HUES48 (cell line): ENCODE measurements around the gene RAB27A.
"Not testable (repeated sequence)": the region's sequence is repeated elsewhere in the genome, so short reads cannot be mapped to it uniquely, and the experiment has no call there.

Experiments used
- H3K27ac ChIP-seq: one replicate; pipeline ENCODE4 v1.7.0; 2013; ENCODE audit warnings: low read depth, low read length, inconsistent platforms
- H3K27me3 ChIP-seq: 2 replicates; pipeline ENCODE4 v1.6.1; 2013; ENCODE audit warnings: mild to moderate bottlenecking, low read length; ENCODE audit not compliant: control insufficient read depth, insufficient read depth
- H3K36me3 ChIP-seq: 2 replicates; pipeline ENCODE4 v1.6.1; 2013; ENCODE audit warnings: low read length; ENCODE audit not compliant: control insufficient read depth, insufficient read depth
- H3K4me1 ChIP-seq: 2 replicates; pipeline ENCODE4 v1.6.1; 2013; ENCODE audit warnings: mild to moderate bottlenecking, low read length; ENCODE audit not compliant: control insufficient read depth, insufficient read depth
- H3K4me3 ChIP-seq: 2 replicates; pipeline ENCODE4 v1.5.1; 2013; ENCODE audit warnings: mild to moderate bottlenecking, low read depth, low read length
- H3K9ac ChIP-seq: 2 replicates; pipeline ENCODE4 v1.6.1; 2013; ENCODE audit warnings: mild to moderate bottlenecking, low read depth, low read length, moderate library complexity
- H3K9me3 ChIP-seq: 2 replicates; pipeline ENCODE4 v1.6.1; 2013; ENCODE audit warnings: low read length; ENCODE audit not compliant: control insufficient read depth, insufficient read depth

RAB27A gene

DNA sequence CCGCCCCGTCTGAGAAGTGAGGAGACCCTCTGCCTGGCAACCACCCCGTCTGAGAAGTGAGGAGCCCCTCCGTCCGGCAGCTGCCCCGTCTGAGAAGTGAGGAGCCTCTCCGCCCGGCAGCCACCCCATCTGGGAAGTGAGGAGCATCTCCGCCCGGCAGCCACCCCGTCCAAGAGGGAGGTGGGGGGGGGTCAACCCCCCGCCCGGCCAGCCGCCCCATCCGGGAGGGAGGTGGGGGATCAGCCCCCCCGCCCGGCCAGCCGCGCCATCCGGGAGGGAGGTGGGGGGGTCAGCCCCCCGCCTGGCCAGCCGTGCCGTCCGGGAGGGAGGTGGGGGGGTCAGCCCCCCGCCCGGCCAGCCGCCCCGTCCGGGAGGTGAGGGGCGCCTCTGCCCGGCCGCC, 13.2 kb upstream of the RAB27A start:
- not testable (repeated sequence) for H3K27me3 ChIP-seq, H3K4me1 ChIP-seq, H3K27ac ChIP-seq, H3K9ac ChIP-seq, H3K36me3 ChIP-seq, H3K4me3 ChIP-seq
- peaks cover 13% of the 10 kb centered on the region for H3K9me3 ChIP-seq

DNA sequence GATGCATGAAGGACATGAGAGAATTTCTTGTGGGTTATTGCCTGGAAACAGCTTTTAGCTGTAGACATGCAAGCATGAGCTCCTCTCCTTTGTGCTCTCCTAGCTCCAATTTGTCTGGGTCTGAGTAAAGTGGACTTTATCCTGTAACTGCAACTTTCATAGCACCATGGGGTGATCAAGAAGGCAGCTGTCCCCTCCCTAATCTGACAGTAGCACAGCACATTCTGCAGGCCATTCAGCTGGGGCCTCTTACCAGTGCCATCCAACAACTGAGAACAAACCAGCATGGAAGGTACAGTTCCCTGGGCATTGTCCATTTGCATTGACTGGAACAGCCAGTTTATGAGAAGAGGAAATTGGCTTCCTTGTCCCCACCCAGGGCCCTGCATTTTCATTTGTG, 7.7 kb upstream of the RAB27A start:
- H3K9ac ChIP-seq, result no peak overlapping the region
- H3K36me3 ChIP-seq, result no peaks in the 10 kb centered on the region
- peaks cover 6% of the 10 kb centered on the region for H3K9me3 ChIP-seq
- no peak overlapping the region for H3K4me3 ChIP-seq
- no peaks in the 10 kb centered on the region for H3K4me1 ChIP-seq
- no peak overlapping the region for H3K27ac ChIP-seq
- H3K27me3 ChIP-seq, result no peaks in the 10 kb centered on the region

DNA sequence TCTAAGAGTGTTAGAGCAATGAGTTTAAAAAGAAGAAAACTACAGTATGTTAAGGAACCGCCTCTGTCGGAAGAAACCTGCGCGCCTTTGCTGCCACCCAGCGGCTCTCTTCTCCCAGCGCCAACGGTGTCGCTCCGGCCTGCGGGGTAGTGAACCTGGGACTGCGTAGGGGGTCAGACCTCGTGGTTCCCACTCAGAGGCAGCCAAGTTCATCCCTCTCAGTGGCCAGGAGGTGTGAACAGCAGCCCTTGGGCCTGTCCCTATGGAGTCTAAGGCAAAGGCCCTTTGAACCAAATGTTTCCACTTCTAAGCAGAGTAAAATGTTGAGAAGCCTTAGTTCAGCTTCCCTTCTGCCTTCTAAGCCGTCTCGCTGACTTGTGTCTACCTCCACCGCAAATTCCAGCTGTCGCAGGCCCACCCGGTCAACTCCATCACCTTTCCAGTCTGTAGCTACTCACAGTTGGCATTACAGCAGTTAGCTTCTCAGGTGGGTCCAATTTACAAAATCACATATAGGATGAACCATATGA, 980 bp upstream of the RAB27A start:
- H3K27ac ChIP-seq, result peak overlapping the region; percentile 47

GRCh38 chr15:55289011-55289745, 435 bp downstream of the RAB27A start:
- no peaks in the 10 kb centered on the region for H3K36me3 ChIP-seq
- H3K4me1 ChIP-seq, result peaks cover 12% of the 10 kb centered on the region
- no peaks in the 10 kb centered on the region for H3K9me3 ChIP-seq
- H3K4me3 ChIP-seq, result peak overlapping the region; percentile 90
- H3K9ac ChIP-seq, result peak overlapping the region; percentile 70; the same call in 1 of the 2 replicates
- no peaks in the 10 kb centered on the region; the same call in 1 of the 2 replicates for H3K27me3 ChIP-seq
- H3K27ac ChIP-seq, result no peak overlapping the region

More for the DNA sequence above, 980 bp upstream of the RAB27A start:
- Histone ChIP-seq H3K9ac (0 out of 2 replicates have a peak overlapping the region, but pooled peaks have one; percentile 70), H3K4me1 (peaks cover 7% of the 10 kb centered on the region; the same call in 1 of the 2 replicates), H3K4me3 (peak overlapping the region; percentile 90), H3K36me3 (no peaks in the 10 kb centered on the region), H3K9me3 (no peaks in the 10 kb centered on the region), H3K27me3 (no peaks in the 10 kb centered on the region; the same call in 1 of the 2 replicates)

DNA sequence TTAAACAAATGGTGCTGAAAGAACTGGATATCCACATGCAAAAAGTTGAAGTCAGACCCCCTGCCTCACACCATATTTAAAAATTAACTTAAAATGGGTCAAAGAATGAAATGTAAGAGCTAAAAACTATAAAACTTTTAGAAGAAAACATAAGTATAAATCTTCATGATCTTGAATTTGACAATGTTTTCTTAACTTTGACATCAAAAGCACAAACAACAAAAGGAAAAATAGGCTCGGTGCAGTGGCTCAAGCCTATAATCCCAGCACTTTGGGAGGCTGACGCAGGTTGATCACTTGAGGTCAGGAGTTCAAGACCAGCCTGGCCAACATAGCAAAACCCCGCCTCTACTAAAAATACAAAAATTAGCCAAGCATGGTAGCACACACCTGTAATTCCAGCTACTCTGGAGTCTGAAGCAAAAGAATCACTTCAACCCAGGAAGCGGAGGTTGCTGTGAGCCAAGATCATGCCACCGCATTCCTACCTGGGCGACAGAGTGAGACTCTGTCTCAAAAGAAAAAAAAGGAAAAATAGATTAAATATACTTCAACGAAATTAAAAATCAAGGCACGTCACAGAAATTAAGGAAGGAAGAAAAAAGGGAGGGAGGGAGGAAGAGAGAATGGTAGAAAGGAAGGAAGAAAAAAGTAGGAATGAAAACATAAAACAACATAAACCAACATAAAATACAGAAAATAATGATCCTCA, 1.5 kb downstream of the RAB27A start:
- Histone ChIP-seq H3K27ac (no peak overlapping the region), H3K27me3 (no peaks in the 10 kb centered on the region; the same call in 1 of the 2 replicates), H3K9ac (no peak overlapping the region), H3K9me3 (no peaks in the 10 kb centered on the region), H3K4me3 (no peak overlapping the region), H3K4me1 (peaks cover 12% of the 10 kb centered on the region), H3K36me3 (no peaks in the 10 kb centered on the region)

DNA sequence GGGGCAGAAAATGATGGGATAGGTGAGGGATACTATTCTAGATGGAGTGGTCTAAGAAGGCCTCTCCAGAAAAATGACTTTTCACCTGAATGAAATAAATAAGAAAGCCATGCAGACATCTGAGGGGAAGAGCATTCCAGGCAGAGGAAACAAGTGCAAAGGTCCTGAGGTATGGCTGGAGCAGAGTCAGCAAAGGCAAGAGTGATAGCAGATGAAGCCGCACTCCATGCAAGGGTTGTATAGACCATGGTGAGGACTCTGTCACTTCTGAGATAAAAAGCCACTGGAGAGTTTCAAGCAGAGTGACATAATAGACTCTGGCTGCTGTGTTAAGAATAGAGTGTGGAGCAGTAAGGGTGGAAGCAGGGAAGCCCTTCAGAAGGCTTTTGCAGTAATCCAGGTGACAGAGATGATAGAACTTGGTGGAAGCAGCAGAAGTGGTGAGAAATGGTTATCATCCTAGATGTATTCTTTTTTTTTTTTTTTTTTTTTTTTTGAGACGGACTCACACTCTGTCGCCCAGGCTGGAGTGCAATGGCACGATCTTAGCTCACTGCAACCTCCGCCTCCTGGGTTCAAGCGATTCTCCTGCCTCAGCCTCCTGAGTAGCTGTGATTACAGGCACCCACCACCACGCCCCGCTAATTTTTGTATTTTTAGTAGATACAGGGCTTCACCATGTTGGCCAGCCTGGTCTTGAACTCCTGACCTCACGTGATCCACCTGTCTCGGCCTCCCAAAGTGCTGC, 3.0 kb downstream of the RAB27A start:
- H3K4me1 ChIP-seq, result peaks cover 12% of the 10 kb centered on the region
- not testable (repeated sequence) for H3K9me3 ChIP-seq, H3K27me3 ChIP-seq, H3K27ac ChIP-seq, H3K9ac ChIP-seq, H3K36me3 ChIP-seq, H3K4me3 ChIP-seq

- Histone ChIP-seq H3K36me3 (no peaks in the 10 kb centered on the region), H3K9ac (no peak overlapping the region), H3K4me3 (no peak overlapping the region), H3K27ac (no peak overlapping the region), H3K4me1 (peaks cover 12% of the 10 kb centered on the region), H3K9me3 (no peaks in the 10 kb centered on the region), H3K27me3 (no peaks in the 10 kb centered on the region; the same call in 1 of the 2 replicates)
These were observed 5.2 kb downstream of the RAB27A start for GRCh38 chr15:55284426-55284825.

- Histone ChIP-seq H3K36me3 (no peaks in the 10 kb centered on the region), H3K4me3 (no peak overlapping the region), H3K27ac (no peak overlapping the region), H3K27me3 (no peaks in the 10 kb centered on the region; the same call in 1 of the 2 replicates), H3K4me1 (peaks cover 8% of the 10 kb centered on the region), H3K9me3 (no peaks in the 10 kb centered on the region), H3K9ac (no peak overlapping the region)
These were observed 6.0 kb downstream of the RAB27A start for GRCh38 chr15:55283379-55284147.

DNA sequence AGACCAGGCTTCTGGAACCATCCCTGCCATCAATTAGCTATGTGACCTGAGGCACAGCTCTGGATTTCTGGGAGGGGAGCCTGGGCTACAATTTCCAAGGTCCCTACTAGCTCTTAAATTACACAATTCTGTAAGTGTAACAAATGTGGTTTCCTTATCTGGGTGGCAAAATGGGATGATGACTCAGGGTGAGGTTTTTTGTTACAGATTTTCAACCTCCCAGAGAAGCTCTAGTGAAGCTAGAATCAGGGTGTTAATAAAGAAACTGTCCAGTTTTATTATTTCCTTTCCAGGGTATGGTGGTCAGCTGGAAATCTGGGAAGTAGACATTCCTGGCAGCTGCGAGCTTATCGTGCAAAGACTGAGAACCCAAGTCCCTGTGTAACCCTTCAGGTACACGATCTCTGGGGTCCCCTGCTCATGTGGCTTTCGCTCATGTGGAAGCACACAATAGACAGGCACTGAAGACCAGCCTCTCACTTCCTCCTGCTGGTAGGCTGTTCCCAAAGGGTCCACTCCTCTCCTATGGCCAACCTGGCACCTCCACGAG, 7.3 kb downstream of the RAB27A start:
- H3K27me3 ChIP-seq, result no peaks in the 10 kb centered on the region
- H3K9me3 ChIP-seq, result no peaks in the 10 kb centered on the region
- no peak overlapping the region for H3K4me3 ChIP-seq
- no peak overlapping the region for H3K9ac ChIP-seq
- no peaks in the 10 kb centered on the region for H3K36me3 ChIP-seq
- peaks cover 5% of the 10 kb centered on the region; the same call in 1 of the 2 replicates for H3K4me1 ChIP-seq
- no peak overlapping the region for H3K27ac ChIP-seq
